ENCODE results near the gene ZCCHC9.

ZCCHC9 gene

DNA sequence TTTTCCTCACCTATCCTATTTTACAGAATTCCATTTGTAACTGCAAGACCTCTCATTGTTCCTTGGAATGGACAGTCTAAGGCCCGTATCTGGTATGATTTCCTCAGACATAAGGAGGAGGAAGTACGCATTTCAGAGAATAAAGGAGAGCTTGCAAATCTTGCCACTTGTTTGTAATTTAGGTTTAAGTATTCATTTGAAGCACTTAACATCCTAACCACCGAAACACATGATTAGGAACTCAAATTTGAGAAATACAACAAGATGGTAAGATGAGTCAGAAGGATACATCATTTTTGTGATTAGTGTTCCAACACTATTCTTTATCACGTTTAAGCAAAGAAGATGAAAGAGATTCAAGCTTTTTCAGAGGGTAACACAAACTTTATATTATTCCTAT is 3.9 kb upstream of the ZCCHC9 start:
- H3K4me3 Mint-ChIP-seq: no peak overlapping the region
- H3K4me1 Mint-ChIP-seq: peaks cover 26% of the 10 kb centered on the region
- H3K27ac Mint-ChIP-seq: no peak overlapping the region
- no peaks in the 10 kb centered on the region for H3K27me3 Mint-ChIP-seq (ENCODE audit: low read depth)
- TF ChIP-seq, protein P1, sequence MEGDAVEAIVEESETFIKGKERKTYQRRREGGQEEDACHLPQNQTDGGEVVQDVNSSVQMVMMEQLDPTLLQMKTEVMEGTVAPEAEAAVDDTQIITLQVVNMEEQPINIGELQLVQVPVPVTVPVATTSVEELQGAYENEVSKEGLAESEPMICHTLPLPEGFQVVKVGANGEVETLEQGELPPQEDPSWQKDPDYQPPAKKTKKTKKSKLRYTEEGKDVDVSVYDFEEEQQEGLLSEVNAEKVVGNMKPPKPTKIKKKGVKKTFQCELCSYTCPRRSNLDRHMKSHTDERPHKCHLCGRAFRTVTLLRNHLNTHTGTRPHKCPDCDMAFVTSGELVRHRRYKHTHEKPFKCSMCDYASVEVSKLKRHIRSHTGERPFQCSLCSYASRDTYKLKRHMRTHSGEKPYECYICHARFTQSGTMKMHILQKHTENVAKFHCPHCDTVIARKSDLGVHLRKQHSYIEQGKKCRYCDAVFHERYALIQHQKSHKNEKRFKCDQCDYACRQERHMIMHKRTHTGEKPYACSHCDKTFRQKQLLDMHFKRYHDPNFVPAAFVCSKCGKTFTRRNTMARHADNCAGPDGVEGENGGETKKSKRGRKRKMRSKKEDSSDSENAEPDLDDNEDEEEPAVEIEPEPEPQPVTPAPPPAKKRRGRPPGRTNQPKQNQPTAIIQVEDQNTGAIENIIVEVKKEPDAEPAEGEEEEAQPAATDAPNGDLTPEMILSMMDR (IDR thresholded peaks at IDR 0.05; ENCODE audit: unreplicated experiment in 3 of 3): no peak
- peaks cover 12% of the 10 kb centered on the region for H3K9me3 Mint-ChIP-seq
- H3K36me3 Mint-ChIP-seq (ENCODE audit: low read depth): peaks cover 31% of the 10 kb centered on the region

DNA sequence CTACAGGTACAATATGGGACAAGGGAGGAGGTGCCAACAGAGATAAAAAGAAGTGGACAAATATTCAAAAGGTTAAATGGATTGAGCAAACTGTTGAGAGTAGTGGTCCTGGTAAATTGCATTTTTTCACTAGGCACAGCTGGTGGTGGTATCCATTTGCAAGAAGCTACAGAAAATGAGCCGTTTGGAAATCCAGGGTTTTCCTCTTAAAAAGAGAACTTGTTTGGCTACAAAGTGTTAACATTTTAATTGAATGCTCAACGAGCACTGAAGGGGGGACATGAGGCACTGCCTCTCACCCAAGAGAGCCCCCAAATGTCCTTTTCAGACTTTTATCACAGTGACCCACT is 491 bp upstream of the ZCCHC9 start:
- H3K9me3 Mint-ChIP-seq: no peaks in the 10 kb centered on the region
- H3K4me1 Mint-ChIP-seq: peaks cover 31% of the 10 kb centered on the region
- peaks cover 12% of the 10 kb centered on the region for H3K36me3 Mint-ChIP-seq (ENCODE audit: low read depth)
- H3K4me3 Mint-ChIP-seq: peak overlapping the region; percentile 91 to 95 (median 92)
- no peaks in the 10 kb centered on the region for H3K27me3 Mint-ChIP-seq (ENCODE audit: low read depth)
- TF ChIP-seq, protein P1 (IDR thresholded peaks at IDR 0.05; ENCODE audit: unreplicated experiment in 3 of 3): no peak
- H3K27ac Mint-ChIP-seq: peak overlapping the region; percentile 90 to 97 (median 97)

DNA sequence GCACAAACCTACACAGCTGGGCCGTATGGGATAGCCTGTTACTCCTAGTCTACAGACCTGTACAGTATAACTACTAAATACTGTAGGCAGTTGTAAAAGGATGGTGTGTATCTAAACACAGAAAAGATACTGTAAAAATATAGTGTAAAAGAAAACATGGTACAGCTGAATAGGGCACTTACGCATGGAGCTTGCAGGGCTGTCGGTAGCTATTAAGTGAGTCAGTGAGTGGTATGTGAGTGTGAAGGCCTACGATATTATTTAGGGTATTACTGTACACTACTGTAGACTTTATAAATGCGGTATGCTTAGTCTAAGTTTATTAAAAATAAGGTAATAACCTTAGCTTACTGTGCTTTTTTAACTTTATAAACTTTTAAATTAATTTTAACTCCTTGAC is 1.2 kb downstream of the ZCCHC9 start:
- Mint-ChIP-seq H3K27ac (peak overlapping the region in 2 of 3 experiments; percentile 97), H3K36me3 (ENCODE audit: low read depth) (peaks cover 8% of the 10 kb centered on the region), H3K9me3 (no peaks in the 10 kb centered on the region), H3K4me3 (peak overlapping the region; percentile 91 to 95 (median 92)), H3K27me3 (ENCODE audit: low read depth) (no peaks in the 10 kb centered on the region), H3K4me1 (peaks cover 31% of the 10 kb centered on the region)
- TF ChIP-seq, protein P1 (IDR thresholded peaks at IDR 0.05; ENCODE audit: unreplicated experiment in 3 of 3): no peak

DNA sequence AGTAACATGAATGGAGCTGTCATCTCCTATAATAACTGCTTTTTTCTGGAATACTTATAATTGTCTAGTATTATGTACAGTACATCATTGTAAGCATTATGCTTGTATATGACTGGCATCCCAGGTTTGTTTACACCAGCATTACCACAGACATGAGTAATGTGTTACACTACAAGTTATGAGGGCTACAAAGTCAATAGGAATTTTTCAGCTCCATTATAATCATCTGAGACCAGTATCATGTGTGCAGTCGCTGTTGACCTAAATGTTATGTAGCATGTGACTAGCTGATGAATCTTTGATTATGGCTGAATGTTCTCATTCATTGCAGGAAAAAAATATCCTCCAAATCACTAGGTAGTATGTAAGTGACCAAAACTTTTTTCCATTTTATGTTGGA is 2.2 kb downstream of the ZCCHC9 start:
- Mint-ChIP-seq H3K9me3 (no peaks in the 10 kb centered on the region), H3K27me3 (ENCODE audit: low read depth) (no peaks in the 10 kb centered on the region), H3K36me3 (ENCODE audit: low read depth) (peaks cover 7% of the 10 kb centered on the region)

GRCh38 chr5:81305785-81306184 is 4.4 kb downstream of the ZCCHC9 start:
- H3K27ac Mint-ChIP-seq: peak overlapping the region in 2 of 3 experiments; percentile 53 to 78

More for the DNA sequence above, 2.2 kb downstream of the ZCCHC9 start:
- TF ChIP-seq, protein P1 (IDR thresholded peaks at IDR 0.05; ENCODE audit: unreplicated experiment in 3 of 3): no peak
- H3K4me1 Mint-ChIP-seq: peaks cover 26% of the 10 kb centered on the region
- peak overlapping the region; percentile 66 to 95 (median 85) for H3K4me3 Mint-ChIP-seq
- peak overlapping the region; percentile 46 to 86 (median 63) for H3K27ac Mint-ChIP-seq

DNA sequence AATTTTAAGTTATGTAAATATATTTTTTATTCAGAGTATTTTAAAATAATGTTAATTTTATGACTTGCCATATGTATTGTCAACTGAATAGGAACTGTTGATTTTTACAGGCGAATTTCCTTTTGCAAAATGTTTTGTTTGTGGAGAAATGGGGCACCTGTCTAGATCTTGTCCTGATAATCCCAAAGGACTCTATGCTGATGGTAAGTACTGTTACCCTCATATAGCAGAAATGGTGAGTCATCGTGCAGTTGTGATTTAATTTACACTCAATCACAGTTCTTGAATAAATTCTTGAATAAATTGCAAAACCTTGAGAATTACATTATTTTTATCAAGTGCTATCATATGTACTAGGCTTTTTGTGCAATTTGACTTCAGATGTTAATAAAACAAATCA is 7.4 kb downstream of the ZCCHC9 start:
- no peaks in the 10 kb centered on the region for H3K9me3 Mint-ChIP-seq
- H3K27ac Mint-ChIP-seq: no peak overlapping the region
- H3K4me1 Mint-ChIP-seq: no peaks in the 10 kb centered on the region
- peaks cover 40% of the 10 kb centered on the region for H3K36me3 Mint-ChIP-seq (ENCODE audit: low read depth)
- TF ChIP-seq, protein P1 (IDR thresholded peaks at IDR 0.05; ENCODE audit: unreplicated experiment in 3 of 3): no peak
- H3K27me3 Mint-ChIP-seq (ENCODE audit: low read depth): no peaks in the 10 kb centered on the region
- no peak overlapping the region for H3K4me3 Mint-ChIP-seq

More at GRCh38 chr5:81305785-81306184, 4.4 kb downstream of the ZCCHC9 start:
- H3K27me3 Mint-ChIP-seq (ENCODE audit: low read depth): no peaks in the 10 kb centered on the region
- peaks cover 21% of the 10 kb centered on the region for H3K36me3 Mint-ChIP-seq (ENCODE audit: low read depth)
- TF ChIP-seq, protein P1 (IDR thresholded peaks at IDR 0.05; ENCODE audit: unreplicated experiment in 3 of 3): no peak
- H3K4me3 Mint-ChIP-seq: peak overlapping the region in 1 of 3 experiments; percentile 23
- H3K4me1 Mint-ChIP-seq: peaks cover 10% of the 10 kb centered on the region
- H3K9me3 Mint-ChIP-seq: no peaks in the 10 kb centered on the region
